ENCODE data around the gene YJEFN3.

Gene YJEFN3

GRCh38 chr19:19554074-19555023, 25.6 kb downstream of the YJEFN3 start:
- no peak overlapping the region for H3K9ac ChIP-seq
- H3K27me3 ChIP-seq: no peaks in the 10 kb centered on the region
- H3K27ac ChIP-seq: no peak overlapping the region
- peaks cover 0 to 25% (median 17%) of the 10 kb centered on the region in 10 experiments; a peak in 17 of 20 replicates for H3K4me1 ChIP-seq
- TF ChIP-seq Cebpa-rat (IDR thresholded peaks at IDR 0.05): no peak
- H3K9me3 ChIP-seq (replicated peaks in 1 of 11): no peaks in the 10 kb centered on the region; a peak in 1 of 22 replicates
- H3K4me3 ChIP-seq: no peak overlapping the region
- no peaks in the 10 kb centered on the region for H4K20me1 ChIP-seq
- no peaks in the 10 kb centered on the region for H3K36me3 ChIP-seq
- no peak overlapping the region for H3K4me2 ChIP-seq

DNA sequence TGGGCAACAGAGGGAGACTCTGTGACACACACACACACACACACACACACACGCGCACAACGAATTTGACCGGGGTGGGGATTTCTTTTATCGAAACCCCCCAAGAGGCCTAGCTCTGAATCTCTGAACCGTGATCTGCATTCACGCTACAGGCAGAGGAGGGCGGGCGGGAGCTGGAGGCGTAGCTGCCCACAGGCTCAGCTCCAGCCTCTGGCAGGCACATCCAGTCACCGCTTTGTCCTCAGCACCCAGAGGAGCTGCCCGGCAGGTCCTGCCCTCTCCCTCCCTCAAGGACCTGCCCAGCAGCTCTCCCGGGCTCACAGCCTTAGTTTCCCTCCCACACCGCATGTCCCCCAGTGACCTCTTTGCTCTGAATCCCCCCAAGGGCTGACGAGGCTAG, 29.3 kb downstream of the YJEFN3 start:
- no peak for TF ChIP-seq Cebpa-rat (IDR thresholded peaks at IDR 0.05)
- Histone ChIP-seq H3K4me2 (peak overlapping the region in 4 of 11 experiments; percentile 17 to 53 (median 23); a peak in 4 of 22 replicates), H4K20me1 (no peaks in the 10 kb centered on the region; a peak in 1 of 22 replicates), H3K4me1 (peaks cover 9 to 26% (median 19%) of the 10 kb centered on the region in 10 experiments), H3K27ac (no peak overlapping the region), H3K9me3 (replicated peaks in 1 of 11) (no peaks in the 10 kb centered on the region), H3K9ac (no peak overlapping the region), H3K4me3 (no peak overlapping the region), H3K27me3 (no peaks in the 10 kb centered on the region), H3K36me3 (no peaks in the 10 kb centered on the region)

DNA sequence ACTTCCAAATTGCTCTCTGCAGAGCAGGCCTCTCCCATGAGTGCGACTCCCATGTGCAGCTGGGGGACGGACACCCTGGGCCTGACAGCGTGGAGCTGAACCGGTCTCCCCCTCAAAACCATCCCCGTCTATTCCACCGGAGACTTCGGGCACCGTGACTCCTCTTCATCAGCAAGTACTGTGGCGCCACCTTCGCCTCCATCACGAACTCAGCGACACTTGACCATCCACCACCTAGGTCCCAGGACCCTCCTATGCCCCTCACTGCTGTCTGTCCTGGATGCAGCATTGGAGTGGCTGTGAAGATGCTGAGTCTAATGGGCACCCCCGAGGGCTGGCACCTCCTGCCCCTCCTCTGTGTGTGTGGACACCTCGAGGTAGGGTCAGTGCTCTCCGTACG, 29.9 kb downstream of the YJEFN3 start:
- H4K20me1 ChIP-seq: no peaks in the 10 kb centered on the region; a peak in 1 of 22 replicates
- H3K9me3 ChIP-seq (replicated peaks in 1 of 11): no peaks in the 10 kb centered on the region
- no peak overlapping the region for H3K4me3 ChIP-seq
- no peak for TF ChIP-seq Cebpa-rat (IDR thresholded peaks at IDR 0.05)
- H3K36me3 ChIP-seq: no peaks in the 10 kb centered on the region
- peak overlapping the region in 7 of 11 experiments; percentile 17 to 57 (median 48); a peak in 9 of 22 replicates for H3K4me2 ChIP-seq
- no peaks in the 10 kb centered on the region for H3K27me3 ChIP-seq
- peaks cover 9 to 26% (median 19%) of the 10 kb centered on the region in 10 experiments for H3K4me1 ChIP-seq
- H3K9ac ChIP-seq: no peak overlapping the region
- H3K27ac ChIP-seq: no peak overlapping the region

DNA sequence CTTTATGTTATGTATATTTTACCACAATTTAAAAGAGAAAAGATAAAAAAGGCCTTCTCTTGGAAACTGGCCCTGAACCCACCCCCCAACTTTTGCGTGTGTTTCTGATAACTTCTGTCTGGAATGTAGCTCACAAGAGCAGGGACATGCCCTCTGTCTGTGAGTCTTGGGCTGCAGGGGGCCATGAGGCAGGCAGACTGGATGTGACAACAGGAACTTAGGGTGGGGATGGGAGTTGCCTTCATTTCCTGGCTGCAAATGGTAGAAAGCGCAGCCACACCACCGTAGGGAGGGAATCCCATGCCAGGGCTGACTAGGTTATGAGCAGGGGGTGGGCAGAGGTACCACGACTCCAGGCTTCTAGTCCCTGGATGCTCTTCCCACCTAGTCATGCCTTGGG, 31.2 kb downstream of the YJEFN3 start:
- H3K27me3 ChIP-seq: no peaks in the 10 kb centered on the region
- H3K9me3 ChIP-seq (replicated peaks in 1 of 11): no peaks in the 10 kb centered on the region
- no peak overlapping the region; a peak in 1 of 22 replicates for H3K9ac ChIP-seq
- H3K4me1 ChIP-seq: peaks cover 9 to 26% (median 19%) of the 10 kb centered on the region in 10 experiments
- H4K20me1 ChIP-seq: no peaks in the 10 kb centered on the region; a peak in 1 of 22 replicates
- peak overlapping the region in 10 of 11 experiments; percentile 6 to 61 (median 48); a peak in 15 of 22 replicates for H3K4me2 ChIP-seq
- H3K27ac ChIP-seq: peak overlapping the region in 2 of 11 experiments; percentile 9 to 38; a peak in 1 of 22 replicates
- H3K36me3 ChIP-seq: peaks cover 0 to 6% (median 0%) of the 10 kb centered on the region in 11 experiments; a peak in 3 of 22 replicates
- TF ChIP-seq Cebpa-rat (IDR thresholded peaks at IDR 0.05): no peak
- no peak overlapping the region for H3K4me3 ChIP-seq

GRCh38 chr19:19561946-19562664, 33.4 kb downstream of the YJEFN3 start:
- Histone ChIP-seq H3K9ac (no peak overlapping the region; a peak in 1 of 22 replicates), H3K4me2 (no peak overlapping the region), H4K20me1 (no peaks in the 10 kb centered on the region; a peak in 1 of 22 replicates), H3K36me3 (peaks cover 0 to 8% (median 1%) of the 10 kb centered on the region in 11 experiments; a peak in 4 of 22 replicates), H3K27ac (no peak overlapping the region), H3K9me3 (replicated peaks in 1 of 11) (no peaks in the 10 kb centered on the region), H3K4me1 (peaks cover 9 to 29% (median 19%) of the 10 kb centered on the region in 10 experiments), H3K4me3 (no peak overlapping the region), H3K27me3 (no peaks in the 10 kb centered on the region)
- TF ChIP-seq Cebpa-rat (IDR thresholded peaks at IDR 0.05): no peak

DNA sequence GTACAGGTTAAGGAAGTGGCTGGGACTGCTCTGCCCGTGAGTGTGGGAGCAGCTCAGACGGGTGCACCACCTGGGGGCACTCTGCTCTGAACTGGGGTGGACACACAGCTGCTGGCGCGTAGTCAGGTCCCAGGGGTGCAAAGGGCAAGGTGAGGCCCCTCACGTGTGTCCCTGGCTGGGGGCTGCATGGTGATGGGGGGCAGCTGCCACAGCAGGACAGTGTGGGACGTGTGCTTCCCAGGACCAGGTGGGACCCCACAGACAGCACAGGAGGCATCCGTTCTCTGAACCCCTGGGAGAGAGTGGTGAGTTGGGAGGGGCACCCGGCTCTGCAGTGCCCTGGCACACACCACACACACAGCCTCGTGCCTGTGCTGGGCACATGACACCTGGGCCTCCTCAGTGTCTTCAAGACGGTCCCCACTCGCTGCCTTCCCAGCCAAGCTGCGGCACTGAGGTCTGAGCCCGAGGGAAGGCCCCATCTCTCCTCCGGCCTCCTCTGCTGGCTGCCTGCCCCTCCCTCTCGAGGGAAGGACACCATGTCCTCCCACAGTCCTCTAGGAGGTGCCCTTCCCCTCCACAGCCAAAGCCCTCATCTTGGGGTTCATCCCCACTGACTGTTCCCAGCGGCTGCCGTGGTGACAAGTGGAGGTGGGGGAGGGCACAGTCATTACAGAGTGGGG, 34.1 kb downstream of the YJEFN3 start:
- Histone ChIP-seq H3K4me3 (no peak overlapping the region), H3K9me3 (replicated peaks in 1 of 11) (peaks cover 0 to 5% (median 3%) of the 10 kb centered on the region in 11 experiments; a peak in 11 of 22 replicates), H3K27ac (no peak overlapping the region), H3K4me1 (peaks cover 9 to 28% (median 19%) of the 10 kb centered on the region in 10 experiments), H3K27me3 (no peaks in the 10 kb centered on the region), H4K20me1 (no peaks in the 10 kb centered on the region; a peak in 1 of 22 replicates), H3K36me3 (peaks cover 0 to 8% (median 4%) of the 10 kb centered on the region in 11 experiments; a peak in 6 of 22 replicates), H3K9ac (no peak overlapping the region), H3K4me2 (no peak overlapping the region)
- no peak for TF ChIP-seq Cebpa-rat (IDR thresholded peaks at IDR 0.05)

DNA sequence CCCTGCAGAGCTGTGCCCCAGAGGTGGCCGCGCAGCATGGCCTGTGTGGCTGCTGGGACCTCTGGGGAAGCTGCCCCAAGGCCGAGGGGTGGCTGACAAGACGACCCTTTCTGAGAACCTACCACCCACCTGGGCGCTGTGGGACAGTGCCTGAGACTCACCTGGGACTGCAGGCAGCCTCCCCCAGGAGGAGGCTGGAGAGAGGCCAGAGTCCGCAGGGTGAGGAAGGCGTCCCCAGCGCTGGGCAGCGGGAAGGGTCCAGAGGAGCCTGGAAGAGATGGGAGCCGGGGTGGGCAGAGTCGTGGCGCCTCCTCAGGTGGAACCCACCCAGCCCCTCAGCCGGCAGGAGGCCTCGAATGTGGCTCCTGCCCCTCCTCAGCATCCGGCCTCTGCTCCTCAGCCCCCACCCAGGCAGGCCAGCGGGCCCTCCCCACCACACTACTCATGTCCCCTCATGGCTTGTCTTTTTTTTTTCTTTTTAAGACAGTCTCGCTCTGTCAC, 34.7 kb downstream of the YJEFN3 start:
- Histone ChIP-seq H3K4me2 (no peak overlapping the region), H4K20me1 (no peaks in the 10 kb centered on the region; a peak in 1 of 22 replicates), H3K36me3 (peaks cover 0 to 8% (median 6%) of the 10 kb centered on the region in 11 experiments; a peak in 6 of 22 replicates), H3K27me3 (no peaks in the 10 kb centered on the region), H3K9ac (no peak overlapping the region), H3K9me3 (replicated peaks in 1 of 11) (peaks cover 0 to 11% (median 8%) of the 10 kb centered on the region in 11 experiments; a peak in 14 of 22 replicates), H3K27ac (no peak overlapping the region), H3K4me1 (peaks cover 9 to 22% (median 17%) of the 10 kb centered on the region in 10 experiments), H3K4me3 (no peak overlapping the region)
- TF ChIP-seq Cebpa-rat (IDR thresholded peaks at IDR 0.05): no peak

DNA sequence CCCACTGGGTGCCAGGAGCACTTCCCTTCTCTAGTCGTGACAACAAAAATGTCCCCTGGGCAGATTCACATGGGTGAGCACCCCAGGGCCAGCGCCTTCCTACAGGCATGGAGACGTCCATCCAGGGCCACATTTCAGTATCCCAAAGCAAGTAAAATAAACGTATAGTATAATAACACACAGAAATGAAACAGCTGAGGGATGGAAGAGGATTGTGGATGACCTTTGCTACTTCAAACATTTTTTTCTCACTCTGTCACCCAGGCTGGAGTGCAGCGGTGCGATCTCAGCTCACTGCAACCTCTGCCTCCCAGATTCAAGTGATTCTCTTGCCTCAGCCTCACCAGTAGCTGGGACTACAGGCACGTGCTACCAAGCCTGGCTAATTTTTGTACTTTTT, 37.6 kb downstream of the YJEFN3 start:
- no peak overlapping the region for H3K27ac ChIP-seq
- peaks cover 0 to 21% (median 18%) of the 10 kb centered on the region in 11 experiments; a peak in 18 of 22 replicates for H3K9me3 ChIP-seq (replicated peaks in 1 of 11)
- no peak for TF ChIP-seq Cebpa-rat (IDR thresholded peaks at IDR 0.05)
- no peak overlapping the region for H3K4me3 ChIP-seq
- peaks cover 0 to 23% (median 16%) of the 10 kb centered on the region in 11 experiments; a peak in 9 of 22 replicates for H3K36me3 ChIP-seq
- no peaks in the 10 kb centered on the region; a peak in 1 of 22 replicates for H4K20me1 ChIP-seq
- H3K9ac ChIP-seq: no peak overlapping the region
- H3K27me3 ChIP-seq: no peaks in the 10 kb centered on the region
- no peak overlapping the region for H3K4me2 ChIP-seq
- peaks cover 0 to 11% (median 0%) of the 10 kb centered on the region in 10 experiments; a peak in 5 of 20 replicates for H3K4me1 ChIP-seq
